ENCODE results near the gene SPATS2L. TPM values are rescaled to one million over a fixed set of nuclear protein-coding genes. Genes with fewer than 3 reads are reported as not detected.
A peak's percentile ranks its signal among the peaks of the same experiment; 100 is the strongest.

SPATS2L gene
- total and polyA plus RNA-seq, 2 experiments from 2014 or later = 118 to 154 TPM

DNA sequence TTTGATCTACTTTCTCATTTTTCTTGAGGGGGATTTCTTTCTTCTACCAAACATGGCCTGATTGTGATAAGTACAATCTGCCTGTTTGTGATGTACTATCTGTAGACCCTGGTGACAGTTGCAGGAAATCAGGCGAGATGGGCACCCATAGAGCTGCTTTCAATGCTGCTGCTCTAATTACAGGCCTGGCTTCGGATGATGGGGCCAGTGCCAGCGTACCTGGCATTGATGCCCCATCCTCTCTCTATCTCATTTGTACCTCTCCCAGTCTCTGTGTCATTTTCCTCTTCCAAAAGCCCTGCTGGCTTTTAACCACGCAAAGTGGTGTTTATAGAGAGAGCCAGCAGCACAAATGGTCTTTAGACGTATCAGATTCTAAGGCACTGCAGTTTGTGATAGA lies 133.5 kb downstream of the SPATS2L start:
- H3K36me3 Mint-ChIP-seq (ENCODE audit: low read depth) = peaks cover 83% of the 10 kb centered on the region

More for the DNA sequence above, 133.5 kb downstream of the SPATS2L start:
- Histone ChIP-seq H2AFZ (no peak overlapping the region), H4K20me1 (replicated peaks; ENCODE audit: insufficient read depth) (no peaks in the 10 kb centered on the region; the same call in 1 of the 2 replicates), H3K4me2 (no peak overlapping the region), H3K27ac (ENCODE audit: low read depth) (no peak overlapping the region), H3K9me2 (ENCODE audit: insufficient read depth) (no peaks in the 10 kb centered on the region), H3K27me3 (ENCODE audit: insufficient read depth) (no peaks in the 10 kb centered on the region), H3K4me3 (no peak overlapping the region), H3K79me2 (replicated peaks; ENCODE audit: insufficient read depth) (no peaks in the 10 kb centered on the region), H3K4me1 (ENCODE audit: insufficient read depth) (no peaks in the 10 kb centered on the region), H3F3A (replicated peaks; ENCODE audit: low read depth) (no peaks in the 10 kb centered on the region), H3K36me3 (ENCODE audit: insufficient read depth) (peaks cover 33% of the 10 kb centered on the region)
- Mint-ChIP-seq H3K4me3 (no peak overlapping the region), H3K9me3 (no peaks in the 10 kb centered on the region), H3K4me1 (no peaks in the 10 kb centered on the region), H3K27ac (0 out of 2 replicates have a peak overlapping the region, but pooled peaks have one; percentile 33), H3K27me3 (ENCODE audit: insufficient read depth, low read depth, poor library complexity) (no peaks in the 10 kb centered on the region)
- ATAC-seq (no peak), DNase-seq (ENCODE audit: low spot score) (no peak)
- TF ChIP-seq EZH2 (IDR thresholded peaks at IDR 0.05; ENCODE audit: low read depth, unreplicated experiment) = no peak
- TF ChIP-seq NANOG (IDR thresholded peaks at IDR 0.05; ENCODE audit: borderline replicate concordance) = no peak
- TF ChIP-seq, protein P1, sequence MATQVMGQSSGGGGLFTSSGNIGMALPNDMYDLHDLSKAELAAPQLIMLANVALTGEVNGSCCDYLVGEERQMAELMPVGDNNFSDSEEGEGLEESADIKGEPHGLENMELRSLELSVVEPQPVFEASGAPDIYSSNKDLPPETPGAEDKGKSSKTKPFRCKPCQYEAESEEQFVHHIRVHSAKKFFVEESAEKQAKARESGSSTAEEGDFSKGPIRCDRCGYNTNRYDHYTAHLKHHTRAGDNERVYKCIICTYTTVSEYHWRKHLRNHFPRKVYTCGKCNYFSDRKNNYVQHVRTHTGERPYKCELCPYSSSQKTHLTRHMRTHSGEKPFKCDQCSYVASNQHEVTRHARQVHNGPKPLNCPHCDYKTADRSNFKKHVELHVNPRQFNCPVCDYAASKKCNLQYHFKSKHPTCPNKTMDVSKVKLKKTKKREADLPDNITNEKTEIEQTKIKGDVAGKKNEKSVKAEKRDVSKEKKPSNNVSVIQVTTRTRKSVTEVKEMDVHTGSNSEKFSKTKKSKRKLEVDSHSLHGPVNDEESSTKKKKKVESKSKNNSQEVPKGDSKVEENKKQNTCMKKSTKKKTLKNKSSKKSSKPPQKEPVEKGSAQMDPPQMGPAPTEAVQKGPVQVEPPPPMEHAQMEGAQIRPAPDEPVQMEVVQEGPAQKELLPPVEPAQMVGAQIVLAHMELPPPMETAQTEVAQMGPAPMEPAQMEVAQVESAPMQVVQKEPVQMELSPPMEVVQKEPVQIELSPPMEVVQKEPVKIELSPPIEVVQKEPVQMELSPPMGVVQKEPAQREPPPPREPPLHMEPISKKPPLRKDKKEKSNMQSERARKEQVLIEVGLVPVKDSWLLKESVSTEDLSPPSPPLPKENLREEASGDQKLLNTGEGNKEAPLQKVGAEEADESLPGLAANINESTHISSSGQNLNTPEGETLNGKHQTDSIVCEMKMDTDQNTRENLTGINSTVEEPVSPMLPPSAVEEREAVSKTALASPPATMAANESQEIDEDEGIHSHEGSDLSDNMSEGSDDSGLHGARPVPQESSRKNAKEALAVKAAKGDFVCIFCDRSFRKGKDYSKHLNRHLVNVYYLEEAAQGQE (IDR thresholded peaks at IDR 0.05; ENCODE audit: unreplicated experiment) = no peak
- no peak for TF ChIP-seq ZNF114 (CRISPR knock-in tag; IDR thresholded peaks at IDR 0.05)
- no peak for TF ChIP-seq POLR2AphosphoS5 (IDR thresholded peaks at IDR 0.05; ENCODE audit: low read depth)
- TF ChIP-seq EZH2phosphoT487 (IDR thresholded peaks at IDR 0.05; ENCODE audit: unreplicated experiment) = no peak
- TF ChIP-seq ETS1 (IDR thresholded peaks at IDR 0.05) = no peak
- no peak for TF ChIP-seq JUNB (IDR thresholded peaks at IDR 0.05; ENCODE audit: unreplicated experiment)
- TF ChIP-seq ZNF462 (CRISPR knock-in tag; IDR thresholded peaks at IDR 0.05) = no peak
- TF ChIP-seq STAT1 (IDR thresholded peaks at IDR 0.05; ENCODE audit: unreplicated experiment) = no peak
- TF ChIP-seq, protein P2, sequence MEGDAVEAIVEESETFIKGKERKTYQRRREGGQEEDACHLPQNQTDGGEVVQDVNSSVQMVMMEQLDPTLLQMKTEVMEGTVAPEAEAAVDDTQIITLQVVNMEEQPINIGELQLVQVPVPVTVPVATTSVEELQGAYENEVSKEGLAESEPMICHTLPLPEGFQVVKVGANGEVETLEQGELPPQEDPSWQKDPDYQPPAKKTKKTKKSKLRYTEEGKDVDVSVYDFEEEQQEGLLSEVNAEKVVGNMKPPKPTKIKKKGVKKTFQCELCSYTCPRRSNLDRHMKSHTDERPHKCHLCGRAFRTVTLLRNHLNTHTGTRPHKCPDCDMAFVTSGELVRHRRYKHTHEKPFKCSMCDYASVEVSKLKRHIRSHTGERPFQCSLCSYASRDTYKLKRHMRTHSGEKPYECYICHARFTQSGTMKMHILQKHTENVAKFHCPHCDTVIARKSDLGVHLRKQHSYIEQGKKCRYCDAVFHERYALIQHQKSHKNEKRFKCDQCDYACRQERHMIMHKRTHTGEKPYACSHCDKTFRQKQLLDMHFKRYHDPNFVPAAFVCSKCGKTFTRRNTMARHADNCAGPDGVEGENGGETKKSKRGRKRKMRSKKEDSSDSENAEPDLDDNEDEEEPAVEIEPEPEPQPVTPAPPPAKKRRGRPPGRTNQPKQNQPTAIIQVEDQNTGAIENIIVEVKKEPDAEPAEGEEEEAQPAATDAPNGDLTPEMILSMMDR (conservative IDR thresholded peaks at IDR 0.05; ENCODE audit: low read depth in 2 of 2) = no peak
- TF ChIP-seq ZNF331 (CRISPR knock-in tag; IDR thresholded peaks at IDR 0.05; ENCODE audit: low read depth) = no peak
- no peak for TF ChIP-seq CREB1 (CRISPR knock-in tag; IDR thresholded peaks at IDR 0.05; ENCODE audit: low read depth)

Data from GM23338 (cell line).